Endothelial cell (in vitro differentiated cells): Measurements from ENCODE around the gene DIRAS1. TPM values are rescaled to one million over a fixed set of nuclear protein-coding genes. Genes with fewer than 3 reads are reported as not detected.

Source experiments
- DNase-seq: peaks from one replicate; pipeline ENCODE4 v3.0.0; 2021; ENCODE audit warnings: low spot score
- H3K27ac Mint-ChIP-seq: one replicate; pipeline ENCODE4 v1.8.0; 2021; ENCODE audit warnings: mixed read lengths, inconsistent platforms; ENCODE audit not compliant: unreplicated experiment
- H3K27me3 Mint-ChIP-seq: one replicate; pipeline ENCODE4 v1.8.0; 2021; ENCODE audit warnings: mild to moderate bottlenecking, moderate library complexity, mixed read lengths, inconsistent platforms; ENCODE audit not compliant: unreplicated experiment
- H3K36me3 Mint-ChIP-seq: one replicate; pipeline ENCODE4 v1.8.0; 2021; ENCODE audit warnings: mild to moderate bottlenecking, low read depth, mixed read lengths, inconsistent platforms; ENCODE audit not compliant: unreplicated experiment
- H3K4me1 Mint-ChIP-seq: one replicate; pipeline ENCODE4 v1.8.0; 2021; ENCODE audit warnings: mild to moderate bottlenecking, mixed read lengths, inconsistent platforms; ENCODE audit not compliant: unreplicated experiment
- H3K4me3 Mint-ChIP-seq: one replicate; pipeline ENCODE4 v1.8.0; 2021; ENCODE audit warnings: mild to moderate bottlenecking, mixed read lengths, inconsistent platforms; ENCODE audit not compliant: unreplicated experiment
- H3K9me3 Mint-ChIP-seq: one replicate; pipeline ENCODE4 v1.8.0; 2021; ENCODE audit warnings: mixed read lengths, inconsistent platforms; ENCODE audit not compliant: unreplicated experiment
- total RNA-seq: library from RNA; stranded (reverse); fragmentation: NEBNext Ultra II Directional; extraction: Animal tissue kit (Norgen Biotek cat#: 25700); gene quantifications from one replicate; pipeline ENCODE4 v1.2.1, GENCODE V29; 2021; ENCODE audit not compliant: unreplicated experiment
- TF ChIP-seq, protein P1 (sequence below): fragments of 200-600 bp; sonication (generic); IDR thresholded peaks from one replicate; pipeline ENCODE4 v1.5.0; 2021; ENCODE audit warnings: antibody characterized with exemption; ENCODE audit not compliant: unreplicated experiment

DIRAS1 gene
- total RNA-seq, 1 donor from 2014 or later, result 0.82 TPM

DNA sequence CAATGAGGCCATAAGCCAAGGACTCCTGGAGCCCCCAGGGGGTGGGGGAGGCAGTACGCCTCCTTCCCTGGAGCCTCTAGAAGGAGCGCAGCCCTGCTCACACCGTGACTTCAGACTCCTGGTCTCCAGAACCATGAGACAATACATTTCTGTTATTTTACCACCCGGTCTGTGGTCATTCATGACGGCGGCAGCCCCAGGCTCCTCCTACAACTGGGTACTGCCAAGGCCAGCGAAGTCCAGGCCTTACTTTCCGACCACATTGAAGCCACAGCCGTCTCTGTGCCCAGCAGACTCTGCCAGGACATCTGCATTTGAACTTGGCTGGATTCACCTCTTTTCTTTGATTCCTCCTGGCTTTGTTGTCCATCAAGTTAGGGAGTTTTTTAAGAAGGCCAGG is 29.2 kb downstream of the DIRAS1 start:
- Mint-ChIP-seq H3K27ac (no peak overlapping the region), H3K9me3 (no peaks in the 10 kb centered on the region), H3K27me3 (no peaks in the 10 kb centered on the region), H3K36me3 (no peaks in the 10 kb centered on the region), H3K4me1 (peaks cover 26% of the 10 kb centered on the region), H3K4me3 (no peak overlapping the region)
- TF ChIP-seq, protein P1, sequence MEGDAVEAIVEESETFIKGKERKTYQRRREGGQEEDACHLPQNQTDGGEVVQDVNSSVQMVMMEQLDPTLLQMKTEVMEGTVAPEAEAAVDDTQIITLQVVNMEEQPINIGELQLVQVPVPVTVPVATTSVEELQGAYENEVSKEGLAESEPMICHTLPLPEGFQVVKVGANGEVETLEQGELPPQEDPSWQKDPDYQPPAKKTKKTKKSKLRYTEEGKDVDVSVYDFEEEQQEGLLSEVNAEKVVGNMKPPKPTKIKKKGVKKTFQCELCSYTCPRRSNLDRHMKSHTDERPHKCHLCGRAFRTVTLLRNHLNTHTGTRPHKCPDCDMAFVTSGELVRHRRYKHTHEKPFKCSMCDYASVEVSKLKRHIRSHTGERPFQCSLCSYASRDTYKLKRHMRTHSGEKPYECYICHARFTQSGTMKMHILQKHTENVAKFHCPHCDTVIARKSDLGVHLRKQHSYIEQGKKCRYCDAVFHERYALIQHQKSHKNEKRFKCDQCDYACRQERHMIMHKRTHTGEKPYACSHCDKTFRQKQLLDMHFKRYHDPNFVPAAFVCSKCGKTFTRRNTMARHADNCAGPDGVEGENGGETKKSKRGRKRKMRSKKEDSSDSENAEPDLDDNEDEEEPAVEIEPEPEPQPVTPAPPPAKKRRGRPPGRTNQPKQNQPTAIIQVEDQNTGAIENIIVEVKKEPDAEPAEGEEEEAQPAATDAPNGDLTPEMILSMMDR, result no peak
- DNase-seq, result no peak

- Mint-ChIP-seq H3K9me3 (no peaks in the 10 kb centered on the region), H3K4me1 (peaks cover 18% of the 10 kb centered on the region), H3K27ac (no peak overlapping the region), H3K4me3 (no peak overlapping the region), H3K36me3 (no peaks in the 10 kb centered on the region), H3K27me3 (no peaks in the 10 kb centered on the region)
- no peak for DNase-seq
- TF ChIP-seq, protein P1, result no peak
These were observed 30.3 kb downstream of the DIRAS1 start for GRCh38 chr19:2690856-2691255.

- TF ChIP-seq, protein P1, result no peak
- H3K27me3 Mint-ChIP-seq, result peaks cover 2% of the 10 kb centered on the region
- no peak overlapping the region for H3K4me3 Mint-ChIP-seq
- no peak for DNase-seq
- H3K4me1 Mint-ChIP-seq, result no peaks in the 10 kb centered on the region
- H3K36me3 Mint-ChIP-seq, result no peaks in the 10 kb centered on the region
- H3K27ac Mint-ChIP-seq, result no peak overlapping the region
- H3K9me3 Mint-ChIP-seq, result no peaks in the 10 kb centered on the region
These were observed 34.8 kb downstream of the DIRAS1 start for GRCh38 chr19:2686360-2686759.

GRCh38 chr19:2685204-2685704 is 35.9 kb downstream of the DIRAS1 start:
- H3K36me3 Mint-ChIP-seq, result no peaks in the 10 kb centered on the region
- H3K27ac Mint-ChIP-seq, result no peak overlapping the region
- peaks cover 2% of the 10 kb centered on the region for H3K27me3 Mint-ChIP-seq
- no peak overlapping the region for H3K4me3 Mint-ChIP-seq
- DNase-seq, result no peak
- TF ChIP-seq, protein P1, result no peak
- no peaks in the 10 kb centered on the region for H3K9me3 Mint-ChIP-seq
- H3K4me1 Mint-ChIP-seq, result no peaks in the 10 kb centered on the region

GRCh38 chr19:2683430-2684003 is 37.7 kb downstream of the DIRAS1 start:
- no peaks in the 10 kb centered on the region for H3K9me3 Mint-ChIP-seq
- DNase-seq, result no peak
- no peaks in the 10 kb centered on the region for H3K36me3 Mint-ChIP-seq
- H3K4me3 Mint-ChIP-seq, result no peak overlapping the region
- TF ChIP-seq, protein P1, result no peak
- H3K27me3 Mint-ChIP-seq, result peaks cover 6% of the 10 kb centered on the region
- no peak overlapping the region for H3K27ac Mint-ChIP-seq
- H3K4me1 Mint-ChIP-seq, result no peaks in the 10 kb centered on the region
